DND-41 (cell line): ENCODE measurements around the gene SNX12.

ENCODE experiments used
- EZH2 ChIP-seq: IDR thresholded peaks from 3 replicates; pipeline ENCODE4 v1.6.1; 2012; ENCODE audit warnings: borderline replicate concordance, low read depth, mild to moderate bottlenecking, moderate library complexity, low read length, inconsistent platforms; ENCODE audit not compliant: severe bottlenecking
- TF ChIP-seq, protein P1 (sequence below): IDR thresholded peaks from 2 replicates; pipeline ENCODE4 v1.5.1; 2012; ENCODE audit warnings: borderline replicate concordance, low read length, moderate library complexity, mild to moderate bottlenecking; ENCODE audit not compliant: poor library complexity, severe bottlenecking; ENCODE audit errors: extremely low read depth

DNA sequence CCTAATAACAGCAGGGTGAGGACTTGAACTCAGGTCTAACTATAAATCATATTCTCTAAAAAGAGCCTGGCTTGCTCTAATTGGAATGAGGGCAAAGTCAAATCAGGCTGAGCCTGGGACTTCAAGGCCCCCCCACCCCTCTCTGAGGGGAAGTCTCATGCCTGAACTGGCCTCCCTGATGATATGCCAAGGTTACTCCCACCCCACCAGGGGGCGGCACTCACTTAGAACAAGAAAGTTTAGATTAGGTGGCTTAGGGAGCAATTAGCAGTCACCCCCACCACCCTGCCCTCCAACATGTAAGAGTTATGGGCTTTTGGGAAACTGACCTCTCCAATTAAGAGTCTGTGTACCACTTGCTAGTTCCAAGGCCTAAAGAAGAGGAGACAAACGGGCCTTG lies 30.2 kb upstream of the SNX12 start:
- TF ChIP-seq, protein P1, sequence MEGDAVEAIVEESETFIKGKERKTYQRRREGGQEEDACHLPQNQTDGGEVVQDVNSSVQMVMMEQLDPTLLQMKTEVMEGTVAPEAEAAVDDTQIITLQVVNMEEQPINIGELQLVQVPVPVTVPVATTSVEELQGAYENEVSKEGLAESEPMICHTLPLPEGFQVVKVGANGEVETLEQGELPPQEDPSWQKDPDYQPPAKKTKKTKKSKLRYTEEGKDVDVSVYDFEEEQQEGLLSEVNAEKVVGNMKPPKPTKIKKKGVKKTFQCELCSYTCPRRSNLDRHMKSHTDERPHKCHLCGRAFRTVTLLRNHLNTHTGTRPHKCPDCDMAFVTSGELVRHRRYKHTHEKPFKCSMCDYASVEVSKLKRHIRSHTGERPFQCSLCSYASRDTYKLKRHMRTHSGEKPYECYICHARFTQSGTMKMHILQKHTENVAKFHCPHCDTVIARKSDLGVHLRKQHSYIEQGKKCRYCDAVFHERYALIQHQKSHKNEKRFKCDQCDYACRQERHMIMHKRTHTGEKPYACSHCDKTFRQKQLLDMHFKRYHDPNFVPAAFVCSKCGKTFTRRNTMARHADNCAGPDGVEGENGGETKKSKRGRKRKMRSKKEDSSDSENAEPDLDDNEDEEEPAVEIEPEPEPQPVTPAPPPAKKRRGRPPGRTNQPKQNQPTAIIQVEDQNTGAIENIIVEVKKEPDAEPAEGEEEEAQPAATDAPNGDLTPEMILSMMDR, result peak; percentile 83
- no peak for TF ChIP-seq EZH2
